HCT116 (cell line): ENCODE measurements around the gene PTPRA. TPM values are rescaled to one million over a fixed set of nuclear protein-coding genes. Genes with fewer than 3 reads are reported as not detected.

Experiments
- ATAC-seq: fragments of 200-7000 bp; cut with Tn5 transposase; 2 replicates; pipeline ENCODE4 v1.9.1; 2020; ENCODE audit warnings: mild to moderate bottlenecking, moderate library complexity
- BruUV-seq: library from RNA; stranded (reverse); fragments of 400-500 nt; replicated peaks from 2 replicates; lab custom pipeline; 2021; lab: Mats Ljungman, UMichigan
- CTCF ChIA-PET: fragments of 300-600 bp; sonication (Branson Sonifier 250); formaldehyde crosslinking; loops from one replicate; lab custom pipeline; 2021; ENCODE audit warnings: antibody characterized with exemption; lab: Charles Lee
- POLR2A ChIA-PET: fragments of 300-600, 350-600 bp; sonication (Branson Sonifier 250); formaldehyde crosslinking; loops from one replicate; lab custom pipeline; 2021; ENCODE audit warnings: antibody characterized with exemption; lab: Charles Lee
- RAD21 ChIA-PET, 2 experiments: fragments of 300-600 bp; sonication (Branson Sonifier 250); formaldehyde crosslinking; loops; one replicate each; lab custom pipeline; 2023; ENCODE audit warnings: low total read pairs in 2 of 2; ENCODE audit not compliant: uncharacterized antibody in 2 of 2, unreplicated experiment in 2 of 2, low non-redundant PET in 1 of 2; lab: Charles Lee
- DNase-seq: peaks from one replicate; pipeline ENCODE4 v3.0.0-alpha.2; 2010; ENCODE audit warnings: low read depth, low spot score
- H2AFZ ChIP-seq: fragments of 200-600 bp; shearing (Covaris generic), sonication (generic); 2 replicates; pipeline ENCODE4 v1.6.1; 2017; ENCODE audit warnings: low read depth, mixed run types, mixed read lengths, antibody characterized with exemption, low read length; ENCODE audit not compliant: poor library complexity, severe bottlenecking
- H3K27ac ChIP-seq: 2 replicates; pipeline ENCODE4 v1.5.1; 2012; ENCODE audit warnings: low read depth, low read length
- H3K27me3 ChIP-seq: fragments of 200-600 bp; sonication (generic); 2 replicates; pipeline ENCODE4 v1.6.1; 2016; ENCODE audit warnings: mixed run types, low read length, mixed read lengths; ENCODE audit not compliant: insufficient read depth
- H3K36me3 ChIP-seq, 2 experiments: fragments of 200-500 bp in 1 of 2; fragments of 200-600 bp in 1 of 2; sonication (Bioruptor generic) in 1 of 2; sonication (generic) in 1 of 2; 2 replicates each; pipeline versions ENCODE4 v1.5.1 to v1.6.1; 2014 to 2016; ENCODE audit warnings: low read length in 2 of 2, inconsistent platforms in 1 of 2, mixed read lengths in 1 of 2, mixed run types in 1 of 2; ENCODE audit not compliant: insufficient read depth in 2 of 2, control insufficient read depth in 1 of 2
- H3K4me1 ChIP-seq, 2 experiments: fragments of 200-600 bp in 1 of 2; sonication (generic) in 1 of 2; 2 replicates each; pipeline versions ENCODE4 v1.5.1 to v1.6.1; 2012 to 2017; ENCODE audit warnings: low read length in 2 of 2, inconsistent platforms in 1 of 2, mild to moderate bottlenecking in 1 of 2, mixed read lengths in 1 of 2, mixed run types in 1 of 2, moderate library complexity in 1 of 2; ENCODE audit not compliant: insufficient read depth in 2 of 2, control insufficient read depth in 1 of 2
- H3K4me2 ChIP-seq: fragments of 200-600 bp; sonication (generic); 2 replicates; pipeline ENCODE4 v1.6.1; 2017; ENCODE audit warnings: mixed run types, low read length, mixed read lengths
- H3K4me3 ChIP-seq, 2 experiments: fragments of 200-600 bp in 1 of 2; sonication (generic) in 1 of 2; replicated peaks in 1 of 2; 2 replicates each; pipeline ENCODE4 v1.5.1; 2011 to 2016; ENCODE audit warnings: low read length in 2 of 2, control low read depth in 1 of 2, low read depth in 1 of 2, mild to moderate bottlenecking in 1 of 2, mixed read lengths in 1 of 2, mixed run types in 1 of 2
- H3K79me2 ChIP-seq: fragments of 200-600 bp; sonication (generic); 2 replicates; pipeline ENCODE4 v1.6.1; 2017; ENCODE audit warnings: mild to moderate bottlenecking, mixed run types, low read length, moderate library complexity, mixed read lengths; ENCODE audit not compliant: insufficient read depth
- H3K9ac ChIP-seq: fragments of 200-600 bp; sonication (generic); 2 replicates; pipeline ENCODE4 v1.6.1; 2016; ENCODE audit warnings: low read length, mixed read lengths
- H3K9me2 ChIP-seq: fragments of 200-600 bp; sonication (generic), shearing (Covaris generic); 2 replicates; pipeline ENCODE4 v1.6.1; 2017; ENCODE audit warnings: mixed run types, mild to moderate bottlenecking, moderate library complexity; ENCODE audit not compliant: insufficient read depth
- H3K9me3 ChIP-seq, 2 experiments: fragments of 200-500 bp in 1 of 2; fragments of 200-600 bp in 1 of 2; sonication (Bioruptor generic) in 1 of 2; sonication (generic) in 1 of 2; 2 replicates each; pipeline ENCODE4 v1.6.1; 2014 to 2017; ENCODE audit warnings: low read length in 2 of 2, mixed read lengths in 2 of 2, inconsistent platforms in 1 of 2, low read depth in 1 of 2, mild to moderate bottlenecking in 1 of 2, mixed run types in 1 of 2, moderate library complexity in 1 of 2; ENCODE audit not compliant: control insufficient read depth in 1 of 2, insufficient read depth in 1 of 2
- H4K20me1 ChIP-seq: fragments of 200-600 bp; sonication (generic), shearing (Covaris generic); 2 replicates; pipeline ENCODE4 v1.6.1; 2017; ENCODE audit warnings: mixed run types, mild to moderate bottlenecking, moderate library complexity; ENCODE audit not compliant: insufficient read depth
- ATF3 ChIP-seq: IDR thresholded peaks from 2 replicates; pipeline ENCODE4 v1.6.1; 2012
- CBX3 ChIP-seq: IDR thresholded peaks from 2 replicates; pipeline ENCODE4 v1.6.1; 2012; ENCODE audit warnings: low read depth
- CEBPB ChIP-seq: IDR thresholded peaks from 2 replicates; pipeline ENCODE4 v1.6.1; 2012; ENCODE audit warnings: low read depth
- EGR1 ChIP-seq: IDR thresholded peaks from 2 replicates; pipeline ENCODE4 v1.6.1; 2012; ENCODE audit warnings: low read depth
- ELF1 ChIP-seq: IDR thresholded peaks from 2 replicates; pipeline ENCODE4 v1.6.1; 2012; ENCODE audit warnings: low read depth, borderline replicate concordance
- EZH2phosphoT487 ChIP-seq: fragments of 200-600 bp; IDR thresholded peaks from 2 replicates; pipeline ENCODE4 v1.6.1; 2018; ENCODE audit warnings: antibody characterized with exemption, borderline replicate concordance
- FOSL1 ChIP-seq: IDR thresholded peaks from 2 replicates; pipeline ENCODE4 v1.6.1; 2012; ENCODE audit warnings: low read depth
- JUND ChIP-seq: IDR thresholded peaks from 2 replicates; pipeline ENCODE4 v1.6.1; 2012
- POLR2A ChIP-seq: IDR thresholded peaks from 2 replicates; pipeline ENCODE4 v1.7.0; 2011; ENCODE audit warnings: borderline replicate concordance; ENCODE audit not compliant: insufficient read depth, insufficient read length; ENCODE audit errors: extremely low read depth
- POLR2AphosphoS5 ChIP-seq: IDR thresholded peaks from 2 replicates; pipeline ENCODE4 v1.6.1; 2011; ENCODE audit warnings: mild to moderate bottlenecking, low read depth, low read length, moderate library complexity
- RAD21 ChIP-seq: IDR thresholded peaks from 2 replicates; pipeline ENCODE4 v1.6.1; 2012; ENCODE audit warnings: low read depth, mild to moderate bottlenecking
- SIN3A ChIP-seq: IDR thresholded peaks from 2 replicates; pipeline ENCODE4 v1.6.1; 2012; ENCODE audit warnings: low read depth
- SRF ChIP-seq: IDR thresholded peaks from 2 replicates; pipeline ENCODE4 v1.6.1; 2012; ENCODE audit warnings: low read depth
- TCF7L2 ChIP-seq: IDR thresholded peaks from 2 replicates; pipeline ENCODE4 v1.7.0; 2011; ENCODE audit warnings: borderline replicate concordance, inconsistent platforms; ENCODE audit not compliant: insufficient read depth, insufficient read length; ENCODE audit errors: extremely low read depth
- YY1 ChIP-seq: IDR thresholded peaks from 2 replicates; pipeline ENCODE4 v1.6.1; 2011; ENCODE audit warnings: low read length, low read depth, moderate library complexity, mild to moderate bottlenecking; ENCODE audit not compliant: insufficient replicate concordance; ENCODE audit errors: extremely low read depth
- ZFX ChIP-seq: fragments of 450-650 bp; IDR thresholded peaks from 2 replicates; pipeline ENCODE4 v1.6.1; 2017
- intact Hi-C: fragments of 100-400 bp; cut with micrococcal nuclease; formaldehyde crosslinking; loops from 2 replicates; pipeline ENCODE4 v1.10.0; 2022
- total RNA-seq: library from RNA; stranded (reverse); gene quantifications from one replicate; pipeline ENCODE4 v1.2.1, GENCODE V29; 2021; ENCODE audit not compliant: unreplicated experiment
- TF ChIP-seq, protein P1 (sequence below): IDR thresholded peaks from 2 replicates; pipeline ENCODE4 v1.6.1; 2011; ENCODE audit warnings: mild to moderate bottlenecking, low read length, moderate library complexity; ENCODE audit not compliant: insufficient replicate concordance; ENCODE audit errors: extremely low read depth
- TF ChIP-seq, protein P2 (sequence below): IDR thresholded peaks from 2 replicates; pipeline ENCODE4 v1.6.1; 2012; ENCODE audit warnings: low read depth
- TF ChIP-seq, protein P3 (sequence below), 3 experiments: fragments of 200-600 bp in 1 of 3; sonication (generic) in 1 of 3; IDR thresholded peaks in 2 of 3; conservative IDR thresholded peaks in 1 of 3; 2 replicates each; pipeline ENCODE4 v1.5.1; 2012 to 2017; ENCODE audit warnings: low read depth in 2 of 3, low read length in 2 of 3, antibody characterized with exemption in 1 of 3, borderline replicate concordance in 1 of 3, control low read depth in 1 of 3, mild to moderate bottlenecking in 1 of 3, mixed read lengths in 1 of 3, mixed run types in 1 of 3, moderate library complexity in 1 of 3; ENCODE audit not compliant: insufficient read depth in 1 of 3
- TF ChIP-seq, protein P4 (sequence below): IDR thresholded peaks from 2 replicates; pipeline ENCODE4 v1.6.1; 2012

Gene PTPRA
- total RNA-seq, 1 experiment from 2014 or later: 44.6 TPM

GRCh38 chr20:2889797-2890196 is 16.5 kb downstream of the PTPRA start:
- intact Hi-C loops: no loop called here
- Histone ChIP-seq H3K79me2 (peaks cover 94% of the 10 kb centered on the region), H3K4me3 (no peak overlapping the region), H3K27me3 (no peaks in the 10 kb centered on the region), H3K36me3 (no peaks in the 10 kb centered on the region), H3K27ac (no peak overlapping the region), H3K9me2 (no peaks in the 10 kb centered on the region), H3K4me1 (peaks cover 0 to 15% of the 10 kb centered on the region in 2 experiments; a peak in 2 of 4 replicates), H3K4me2 (no peak overlapping the region), H3K9ac (no peak overlapping the region), H4K20me1 (no peaks in the 10 kb centered on the region), H2AFZ (no peak overlapping the region), H3K9me3 (no peaks in the 10 kb centered on the region; a peak in 1 of 4 replicates)
- no peak for DNase-seq
- ChIA-PET POLR2A (no interaction called here), CTCF (no interaction called here), RAD21 (no interaction called here)
- ATAC-seq: no peak
- BruUV-seq: no TSS peak
- TF ChIP-seq, protein P1, sequence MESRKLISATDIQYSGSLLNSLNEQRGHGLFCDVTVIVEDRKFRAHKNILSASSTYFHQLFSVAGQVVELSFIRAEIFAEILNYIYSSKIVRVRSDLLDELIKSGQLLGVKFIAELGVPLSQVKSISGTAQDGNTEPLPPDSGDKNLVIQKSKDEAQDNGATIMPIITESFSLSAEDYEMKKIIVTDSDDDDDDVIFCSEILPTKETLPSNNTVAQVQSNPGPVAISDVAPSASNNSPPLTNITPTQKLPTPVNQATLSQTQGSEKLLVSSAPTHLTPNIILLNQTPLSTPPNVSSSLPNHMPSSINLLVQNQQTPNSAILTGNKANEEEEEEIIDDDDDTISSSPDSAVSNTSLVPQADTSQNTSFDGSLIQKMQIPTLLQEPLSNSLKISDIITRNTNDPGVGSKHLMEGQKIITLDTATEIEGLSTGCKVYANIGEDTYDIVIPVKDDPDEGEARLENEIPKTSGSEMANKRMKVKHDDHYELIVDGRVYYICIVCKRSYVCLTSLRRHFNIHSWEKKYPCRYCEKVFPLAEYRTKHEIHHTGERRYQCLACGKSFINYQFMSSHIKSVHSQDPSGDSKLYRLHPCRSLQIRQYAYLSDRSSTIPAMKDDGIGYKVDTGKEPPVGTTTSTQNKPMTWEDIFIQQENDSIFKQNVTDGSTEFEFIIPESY: no peak
- TF ChIP-seq ELF1 (no peak), RAD21 (no peak), POLR2A (no peak), ZFX (no peak), POLR2AphosphoS5 (no peak), JUND (no peak), CEBPB (no peak), YY1 (no peak), SIN3A (no peak), CBX3 (no peak), EGR1 (no peak), SRF (no peak), EZH2phosphoT487 (no peak), ATF3 (no peak), TCF7L2 (no peak), FOSL1 (no peak)
- TF ChIP-seq, protein P2, sequence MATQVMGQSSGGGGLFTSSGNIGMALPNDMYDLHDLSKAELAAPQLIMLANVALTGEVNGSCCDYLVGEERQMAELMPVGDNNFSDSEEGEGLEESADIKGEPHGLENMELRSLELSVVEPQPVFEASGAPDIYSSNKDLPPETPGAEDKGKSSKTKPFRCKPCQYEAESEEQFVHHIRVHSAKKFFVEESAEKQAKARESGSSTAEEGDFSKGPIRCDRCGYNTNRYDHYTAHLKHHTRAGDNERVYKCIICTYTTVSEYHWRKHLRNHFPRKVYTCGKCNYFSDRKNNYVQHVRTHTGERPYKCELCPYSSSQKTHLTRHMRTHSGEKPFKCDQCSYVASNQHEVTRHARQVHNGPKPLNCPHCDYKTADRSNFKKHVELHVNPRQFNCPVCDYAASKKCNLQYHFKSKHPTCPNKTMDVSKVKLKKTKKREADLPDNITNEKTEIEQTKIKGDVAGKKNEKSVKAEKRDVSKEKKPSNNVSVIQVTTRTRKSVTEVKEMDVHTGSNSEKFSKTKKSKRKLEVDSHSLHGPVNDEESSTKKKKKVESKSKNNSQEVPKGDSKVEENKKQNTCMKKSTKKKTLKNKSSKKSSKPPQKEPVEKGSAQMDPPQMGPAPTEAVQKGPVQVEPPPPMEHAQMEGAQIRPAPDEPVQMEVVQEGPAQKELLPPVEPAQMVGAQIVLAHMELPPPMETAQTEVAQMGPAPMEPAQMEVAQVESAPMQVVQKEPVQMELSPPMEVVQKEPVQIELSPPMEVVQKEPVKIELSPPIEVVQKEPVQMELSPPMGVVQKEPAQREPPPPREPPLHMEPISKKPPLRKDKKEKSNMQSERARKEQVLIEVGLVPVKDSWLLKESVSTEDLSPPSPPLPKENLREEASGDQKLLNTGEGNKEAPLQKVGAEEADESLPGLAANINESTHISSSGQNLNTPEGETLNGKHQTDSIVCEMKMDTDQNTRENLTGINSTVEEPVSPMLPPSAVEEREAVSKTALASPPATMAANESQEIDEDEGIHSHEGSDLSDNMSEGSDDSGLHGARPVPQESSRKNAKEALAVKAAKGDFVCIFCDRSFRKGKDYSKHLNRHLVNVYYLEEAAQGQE: no peak
- TF ChIP-seq, protein P3, sequence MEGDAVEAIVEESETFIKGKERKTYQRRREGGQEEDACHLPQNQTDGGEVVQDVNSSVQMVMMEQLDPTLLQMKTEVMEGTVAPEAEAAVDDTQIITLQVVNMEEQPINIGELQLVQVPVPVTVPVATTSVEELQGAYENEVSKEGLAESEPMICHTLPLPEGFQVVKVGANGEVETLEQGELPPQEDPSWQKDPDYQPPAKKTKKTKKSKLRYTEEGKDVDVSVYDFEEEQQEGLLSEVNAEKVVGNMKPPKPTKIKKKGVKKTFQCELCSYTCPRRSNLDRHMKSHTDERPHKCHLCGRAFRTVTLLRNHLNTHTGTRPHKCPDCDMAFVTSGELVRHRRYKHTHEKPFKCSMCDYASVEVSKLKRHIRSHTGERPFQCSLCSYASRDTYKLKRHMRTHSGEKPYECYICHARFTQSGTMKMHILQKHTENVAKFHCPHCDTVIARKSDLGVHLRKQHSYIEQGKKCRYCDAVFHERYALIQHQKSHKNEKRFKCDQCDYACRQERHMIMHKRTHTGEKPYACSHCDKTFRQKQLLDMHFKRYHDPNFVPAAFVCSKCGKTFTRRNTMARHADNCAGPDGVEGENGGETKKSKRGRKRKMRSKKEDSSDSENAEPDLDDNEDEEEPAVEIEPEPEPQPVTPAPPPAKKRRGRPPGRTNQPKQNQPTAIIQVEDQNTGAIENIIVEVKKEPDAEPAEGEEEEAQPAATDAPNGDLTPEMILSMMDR (IDR thresholded peaks at IDR 0.05 in 2 of 3, conservative IDR thresholded peaks at IDR 0.05 in 1 of 3; ENCODE audit: borderline replicate concordance in 1 of 3, insufficient read depth in 1 of 3, low read depth in 2 of 3, low read length in 2 of 3): no peak
- TF ChIP-seq, protein P4, sequence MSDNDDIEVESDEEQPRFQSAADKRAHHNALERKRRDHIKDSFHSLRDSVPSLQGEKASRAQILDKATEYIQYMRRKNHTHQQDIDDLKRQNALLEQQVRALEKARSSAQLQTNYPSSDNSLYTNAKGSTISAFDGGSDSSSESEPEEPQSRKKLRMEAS: no peak
